Measurements from ENCODE around the gene FAAH. TPM values are rescaled to one million over a fixed set of nuclear protein-coding genes. Genes with fewer than 3 reads are reported as not detected.
A peak's percentile ranks its signal among the peaks of the same experiment; 100 is the strongest.

FAAH gene
- total RNA-seq, 4 donors from 2014 or later: 18.1 to 50.5 (median 27.7) TPM

- Histone ChIP-seq H3K36me3 (peaks cover 16% of the 10 kb centered on the region), H3K9me3 (no peaks in the 10 kb centered on the region), H3K4me3 (peak overlapping the region; percentile 25), H3K4me1 (peaks cover 23% of the 10 kb centered on the region), H3K27me3 (no peaks in the 10 kb centered on the region), H3K27ac (no peak overlapping the region)
- WGBS: 89% methylated on average over 10 of the region's 13 CpGs
- no peak for DNase-seq (ENCODE audit: low spot score in 2 of 2)
- TF ChIP-seq EP300 (IDR thresholded peaks at IDR 0.05) (no peak), POLR2A (IDR thresholded peaks at IDR 0.05) (no peak), POLR2AphosphoS5 (IDR thresholded peaks at IDR 0.05) (no peak), CTCF (IDR thresholded peaks at IDR 0.05) (no peak)
Measured at GRCh38 chr1:46406881-46407608, 12.9 kb downstream of the FAAH start.

GRCh38 chr1:46407636-46408035, 13.5 kb downstream of the FAAH start:
- DNase-seq (ENCODE audit: low spot score in 2 of 2): no peak
- TF ChIP-seq POLR2AphosphoS5 (IDR thresholded peaks at IDR 0.05) (no peak), POLR2A (IDR thresholded peaks at IDR 0.05) (no peak), CTCF (IDR thresholded peaks at IDR 0.05) (no peak), EP300 (IDR thresholded peaks at IDR 0.05) (no peak)
- H3K9me3 ChIP-seq: no peaks in the 10 kb centered on the region
- no peak overlapping the region for H3K4me3 ChIP-seq
- H3K4me1 ChIP-seq: peaks cover 17% of the 10 kb centered on the region
- no peaks in the 10 kb centered on the region for H3K27me3 ChIP-seq
- WGBS: 95% methylated on average over 9 of the region's 9 CpGs
- peaks cover 18% of the 10 kb centered on the region for H3K36me3 ChIP-seq
- no peak overlapping the region for H3K27ac ChIP-seq

GRCh38 chr1:46408356-46409062, 14.4 kb downstream of the FAAH start:
- Histone ChIP-seq H3K27ac (no peak overlapping the region), H3K27me3 (no peaks in the 10 kb centered on the region), H3K4me3 (no peak overlapping the region), H3K4me1 (peaks cover 15% of the 10 kb centered on the region), H3K9me3 (no peaks in the 10 kb centered on the region), H3K36me3 (peaks cover 23% of the 10 kb centered on the region)
- WGBS: 91% methylated on average over 10 of the region's 12 CpGs
- TF ChIP-seq EP300 (IDR thresholded peaks at IDR 0.05) (no peak), POLR2AphosphoS5 (IDR thresholded peaks at IDR 0.05) (no peak), CTCF (IDR thresholded peaks at IDR 0.05) (no peak), POLR2A (IDR thresholded peaks at IDR 0.05) (no peak)
- no peak for DNase-seq (ENCODE audit: low spot score in 2 of 2)

DNA sequence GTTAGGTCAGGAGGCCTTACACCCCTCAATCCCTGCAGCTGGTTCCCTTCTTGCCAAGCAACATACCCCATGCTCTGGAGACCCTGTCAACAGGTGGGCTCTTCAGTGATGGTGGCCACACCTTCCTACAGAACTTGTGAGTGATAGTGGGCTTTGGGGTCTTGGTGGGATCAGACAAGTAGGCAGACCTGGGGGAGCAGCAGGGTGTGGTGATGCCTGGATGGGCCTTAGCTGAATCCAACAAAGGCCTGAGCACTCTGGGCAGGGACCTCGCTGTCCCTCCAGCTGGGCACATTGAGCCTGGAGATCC, 14.9 kb downstream of the FAAH start:
- DNase-seq (ENCODE audit: low spot score in 2 of 2): no peak
- no peaks in the 10 kb centered on the region for H3K27me3 ChIP-seq
- no peaks in the 10 kb centered on the region for H3K9me3 ChIP-seq
- H3K4me1 ChIP-seq: peaks cover 15% of the 10 kb centered on the region
- no peak overlapping the region for H3K27ac ChIP-seq
- H3K36me3 ChIP-seq: peaks cover 28% of the 10 kb centered on the region
- no peak for TF ChIP-seq POLR2A (IDR thresholded peaks at IDR 0.05)
- no peak for TF ChIP-seq EP300 (IDR thresholded peaks at IDR 0.05)
- TF ChIP-seq POLR2AphosphoS5 (IDR thresholded peaks at IDR 0.05): no peak
- no peak for TF ChIP-seq CTCF (IDR thresholded peaks at IDR 0.05)
- WGBS: 86% methylated on average over 1 of the region's 1 CpG
- H3K4me3 ChIP-seq: no peak overlapping the region

DNA sequence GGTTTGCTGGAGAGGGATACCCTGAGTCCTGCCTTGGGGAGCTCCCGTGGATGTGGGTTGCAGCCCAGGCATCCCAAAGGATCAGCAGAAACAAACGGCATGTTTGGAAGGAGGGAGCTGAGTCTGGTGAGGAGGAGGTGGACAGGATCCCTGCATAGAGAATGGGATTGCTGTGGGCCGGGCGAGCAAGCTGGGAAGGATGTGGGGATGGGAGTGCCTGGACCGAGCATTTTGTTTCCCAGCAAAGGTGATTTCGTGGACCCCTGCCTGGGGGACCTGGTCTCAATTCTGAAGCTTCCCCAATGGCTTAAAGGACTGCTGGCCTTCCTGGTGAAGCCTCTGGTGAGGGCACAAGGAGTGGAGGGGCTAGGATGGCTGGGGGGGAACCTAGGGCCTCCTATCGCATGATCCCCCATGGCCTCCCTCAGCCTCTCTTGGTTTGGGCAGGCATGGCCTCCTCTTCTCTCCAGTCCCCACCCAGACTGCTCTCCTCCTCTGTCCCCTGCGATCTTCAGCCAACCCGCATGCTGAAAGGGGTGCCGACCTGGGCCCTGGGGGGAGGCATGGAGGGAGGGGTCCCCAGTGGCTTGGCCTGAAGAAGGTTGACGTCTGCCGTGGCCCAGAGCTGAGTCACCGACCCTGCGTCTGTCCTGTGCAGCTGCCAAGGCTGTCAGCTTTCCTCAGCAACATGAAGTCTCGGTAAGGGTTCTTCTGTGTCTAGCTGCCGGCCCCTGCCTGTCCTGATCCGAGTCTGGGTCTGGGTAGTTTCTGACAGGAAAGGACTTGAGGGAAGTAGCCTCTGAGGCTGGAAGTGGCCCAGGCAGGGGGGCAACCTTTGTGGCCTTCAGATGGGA, 16.3 kb downstream of the FAAH start:
- Histone ChIP-seq H3K4me3 (no peak overlapping the region), H3K27me3 (no peaks in the 10 kb centered on the region), H3K27ac (no peak overlapping the region), H3K36me3 (peaks cover 28% of the 10 kb centered on the region), H3K4me1 (peaks cover 15% of the 10 kb centered on the region), H3K9me3 (no peaks in the 10 kb centered on the region)
- no peak for TF ChIP-seq CTCF (IDR thresholded peaks at IDR 0.05)
- no peak for TF ChIP-seq POLR2AphosphoS5 (IDR thresholded peaks at IDR 0.05)
- no peak for TF ChIP-seq EP300 (IDR thresholded peaks at IDR 0.05)
- TF ChIP-seq POLR2A (IDR thresholded peaks at IDR 0.05): no peak
- no peak for DNase-seq (ENCODE audit: low spot score in 2 of 2)
- 69% methylated on average over 10 of the region's 17 CpGs for WGBS
